Fibroblast of skin of back (primary cell): ENCODE results near the gene LIPT1.
"Not testable (repeated sequence)": the region's sequence is repeated elsewhere in the genome, so short reads cannot be mapped to it uniquely, and the experiment has no call there.

Source experiments
- DNase-seq: peaks from one replicate; pipeline ENCODE4 v3.0.0-alpha.2; 2013

LIPT1 gene

GRCh38 chr2:99180755-99181623 lies 26.2 kb downstream of the LIPT1 start, which contains the start of the genes MITD1 and MRPL30:
TSS of gene MITD1 (minus strand) at chr2:99181058. CDS start at chr2:99180981, 77 bp downstream.
TSS of gene MRPL30 (plus strand) at chr2:99181184. CDS start at chr2:99186204, 5,020 bp downstream.
- peak; percentile 96 for DNase-seq

DNA sequence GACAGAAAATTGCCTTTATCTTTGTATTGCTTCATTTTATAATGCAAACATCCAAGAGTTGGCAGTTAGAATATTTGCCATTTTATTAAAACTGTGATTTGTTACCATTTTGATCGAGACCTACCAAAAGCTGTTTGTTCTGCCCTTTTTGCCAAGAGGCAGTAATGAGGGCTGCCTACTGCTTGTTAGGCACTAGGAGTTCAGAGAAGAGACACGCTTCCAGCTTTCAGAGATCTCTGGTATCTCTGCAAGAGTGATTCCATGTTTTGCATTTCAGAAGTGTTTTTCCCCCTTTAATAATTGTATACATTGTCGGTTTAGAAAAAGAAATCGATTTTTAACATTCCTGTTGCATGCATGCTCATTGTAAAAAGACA lies 26.8 kb downstream of the LIPT1 start:
- peak; percentile 1 for DNase-seq

GRCh38 chr2:99183025-99183424 lies 28.3 kb downstream of the LIPT1 start:
- no peak for DNase-seq

- DNase-seq, result no peak
These were observed 30.0 kb downstream of the LIPT1 start for GRCh38 chr2:99184811-99185210.

DNA sequence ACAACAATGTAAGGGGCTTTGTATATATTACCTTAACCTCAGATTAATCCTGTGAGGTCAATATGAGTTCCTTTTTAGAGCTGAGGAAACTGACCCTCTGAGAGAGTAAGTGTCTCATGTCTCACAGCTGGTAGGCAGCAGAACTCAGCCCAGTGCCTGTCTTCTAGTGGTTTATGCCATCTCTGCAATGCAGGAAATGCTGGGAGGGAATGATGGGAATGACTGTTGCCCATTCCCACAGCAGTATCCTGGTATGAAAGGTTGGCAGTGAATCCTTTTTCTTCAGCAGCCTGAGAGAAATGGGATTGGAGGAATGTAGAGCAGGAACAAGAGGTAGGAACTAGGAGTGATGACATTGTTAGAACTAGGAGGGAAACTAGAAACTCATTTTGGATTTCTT lies 32.2 kb downstream of the LIPT1 start:
- no peak for DNase-seq

GRCh38 chr2:99188357-99188756 lies 33.6 kb downstream of the LIPT1 start:
- DNase-seq, result no peak

- DNase-seq, result no peak
These were observed 35.8 kb downstream of the LIPT1 start for GRCh38 chr2:99190548-99190947.

GRCh38 chr2:99192364-99192763 lies 37.6 kb downstream of the LIPT1 start:
- not testable (repeated sequence) for DNase-seq

- no peak for DNase-seq
These were observed 43.5 kb downstream of the LIPT1 start for GRCh38 chr2:99198103-99198841.

DNA sequence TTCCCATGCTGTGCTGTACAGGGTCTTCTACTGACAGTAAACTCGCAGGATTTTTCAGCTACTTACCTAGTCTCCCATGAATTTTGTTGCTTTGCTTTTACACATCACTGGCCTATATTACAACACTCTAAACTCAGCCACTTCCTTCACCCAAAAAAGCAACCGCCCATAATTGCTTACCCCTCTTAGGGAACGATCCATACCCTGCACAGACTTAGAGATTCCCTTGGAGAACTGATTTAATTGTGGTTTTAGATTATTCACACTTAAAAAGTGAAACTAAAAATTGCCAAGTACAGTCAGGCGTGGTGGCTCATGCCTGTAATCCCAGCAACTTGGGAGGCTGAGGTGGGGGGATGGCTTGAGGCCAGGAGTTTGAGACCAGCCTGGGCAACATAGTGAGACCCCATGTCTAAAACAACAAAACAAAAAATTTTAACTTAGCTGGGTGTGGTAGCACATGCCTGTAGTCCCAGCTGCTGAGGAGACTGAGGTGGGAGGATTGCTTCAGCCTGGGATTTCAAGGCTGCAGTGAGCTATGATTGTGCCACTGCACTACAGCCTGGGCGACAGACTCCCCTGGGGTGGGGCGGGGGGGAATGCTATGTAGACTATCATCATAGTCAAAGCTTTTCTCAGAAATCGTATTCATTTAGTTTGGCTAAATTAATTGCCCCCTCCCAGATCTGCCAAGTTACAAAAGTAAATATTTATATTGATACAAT lies 45.5 kb downstream of the LIPT1 start:
- no peak for DNase-seq

GRCh38 chr2:99201959-99202678 lies 47.4 kb downstream of the LIPT1 start:
- no peak for DNase-seq

DNA sequence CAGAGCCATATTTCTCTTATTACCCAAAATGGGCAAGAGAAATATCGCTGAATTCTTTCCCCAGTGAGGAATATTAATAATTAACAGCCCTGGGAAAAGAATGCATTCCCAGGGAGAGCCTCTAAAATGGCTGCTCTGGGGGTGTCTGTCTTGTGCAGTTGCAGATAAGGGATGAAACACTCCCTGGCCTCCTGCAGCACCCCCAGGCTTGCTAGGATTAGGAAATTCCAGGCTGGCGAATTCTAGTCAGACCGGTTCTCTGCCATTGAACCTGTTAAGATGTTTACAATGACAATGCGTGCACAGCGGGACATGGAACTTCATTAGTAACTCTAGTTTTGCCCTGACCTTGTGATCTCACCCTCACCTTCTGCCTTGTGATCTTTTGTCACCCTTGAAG lies 50.7 kb downstream of the LIPT1 start:
- no peak for DNase-seq
